GM13976 (cell line): ENCODE measurements around the gene ASB15.
"Not testable (repeated sequence)": the region's sequence is repeated elsewhere in the genome, so short reads cannot be mapped to it uniquely, and the experiment has no call there.

ENCODE experiments used
- DNase-seq: peaks from one replicate; pipeline ENCODE4 v3.0.0; 2012; ENCODE audit warnings: low spot score
- in situ Hi-C: fragments of 300-500 bp; cut with MboI; formaldehyde crosslinking; loops from one replicate; pipeline ENCODE4 v1.12.0; 2022; ENCODE audit warnings: low sequenced_read_pairs, mixed read lengths, inconsistent platforms; ENCODE audit not compliant: unreplicated experiment
- TF ChIP-seq, protein P1 (sequence below): IDR thresholded peaks from 2 replicates; pipeline ENCODE4 v1.5.1; 2012; ENCODE audit warnings: borderline replicate concordance, mild to moderate bottlenecking; ENCODE audit not compliant: insufficient read depth; ENCODE audit errors: extremely low read depth, missing control alignments, control extremely low read depth

Gene ASB15

DNA sequence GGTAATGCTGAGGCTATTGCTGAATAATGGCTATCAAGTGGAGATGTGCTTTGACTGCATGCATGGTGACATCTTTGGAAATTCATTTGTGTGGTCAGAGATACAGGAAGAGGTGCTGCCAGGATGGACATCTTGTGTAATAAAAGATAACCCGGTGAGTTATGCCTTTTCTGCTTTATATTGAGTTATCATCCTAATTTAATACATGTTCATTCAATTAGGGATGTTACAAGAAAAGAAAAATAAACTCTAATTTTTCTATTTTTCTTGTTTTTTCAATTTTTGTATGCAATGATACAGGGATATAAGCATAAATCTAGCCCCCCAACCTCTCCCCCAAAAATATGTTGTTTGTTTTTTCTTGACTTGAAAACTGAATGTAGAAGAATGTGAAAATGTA is 27.7 kb downstream of the ASB15 start:
- TF ChIP-seq, protein P1, sequence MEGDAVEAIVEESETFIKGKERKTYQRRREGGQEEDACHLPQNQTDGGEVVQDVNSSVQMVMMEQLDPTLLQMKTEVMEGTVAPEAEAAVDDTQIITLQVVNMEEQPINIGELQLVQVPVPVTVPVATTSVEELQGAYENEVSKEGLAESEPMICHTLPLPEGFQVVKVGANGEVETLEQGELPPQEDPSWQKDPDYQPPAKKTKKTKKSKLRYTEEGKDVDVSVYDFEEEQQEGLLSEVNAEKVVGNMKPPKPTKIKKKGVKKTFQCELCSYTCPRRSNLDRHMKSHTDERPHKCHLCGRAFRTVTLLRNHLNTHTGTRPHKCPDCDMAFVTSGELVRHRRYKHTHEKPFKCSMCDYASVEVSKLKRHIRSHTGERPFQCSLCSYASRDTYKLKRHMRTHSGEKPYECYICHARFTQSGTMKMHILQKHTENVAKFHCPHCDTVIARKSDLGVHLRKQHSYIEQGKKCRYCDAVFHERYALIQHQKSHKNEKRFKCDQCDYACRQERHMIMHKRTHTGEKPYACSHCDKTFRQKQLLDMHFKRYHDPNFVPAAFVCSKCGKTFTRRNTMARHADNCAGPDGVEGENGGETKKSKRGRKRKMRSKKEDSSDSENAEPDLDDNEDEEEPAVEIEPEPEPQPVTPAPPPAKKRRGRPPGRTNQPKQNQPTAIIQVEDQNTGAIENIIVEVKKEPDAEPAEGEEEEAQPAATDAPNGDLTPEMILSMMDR: no peak
- no peak for DNase-seq
- in situ Hi-C loops: no loop called here

DNA sequence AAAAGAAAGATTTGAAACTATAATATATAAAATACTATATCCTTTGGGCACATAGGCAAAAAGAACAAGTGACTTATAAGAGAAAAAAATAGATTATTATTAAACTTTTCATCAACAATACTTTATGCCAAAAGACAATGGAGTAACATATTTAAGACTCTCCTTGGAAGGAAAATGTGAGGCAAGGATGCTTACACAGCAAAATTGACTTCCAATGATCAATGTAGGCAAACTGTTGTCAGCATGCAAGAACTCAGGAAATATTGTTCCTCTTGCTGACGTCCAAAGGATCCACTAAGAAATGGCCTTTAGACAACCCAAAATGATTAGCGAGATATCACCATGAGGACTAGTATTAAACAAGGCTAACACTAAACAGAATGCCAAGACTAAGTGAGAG is 31.2 kb downstream of the ASB15 start:
- in situ Hi-C loops: no loop called here
- TF ChIP-seq, protein P1: no peak
- DNase-seq: no peak

DNA sequence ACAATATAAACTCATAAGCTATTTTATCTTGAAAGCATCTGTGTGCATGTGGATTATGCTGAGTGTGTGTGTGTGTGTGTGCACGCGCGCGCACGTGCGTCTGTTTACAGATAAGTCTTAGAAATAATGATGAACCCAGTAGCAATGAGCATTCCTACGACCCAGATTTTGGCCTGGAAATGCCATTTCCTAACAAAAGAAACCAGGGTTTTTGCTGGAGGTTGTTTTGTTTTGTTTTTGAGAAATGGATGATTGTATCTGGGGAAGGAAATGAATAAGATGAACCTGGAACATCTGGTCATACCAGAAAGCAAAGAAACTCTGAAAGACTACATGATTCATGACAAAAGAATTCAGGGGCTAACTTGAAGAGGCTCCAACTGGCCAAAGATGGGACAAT is 31.9 kb downstream of the ASB15 start:
- in situ Hi-C loops: no loop called here
- TF ChIP-seq, protein P1: no peak
- no peak for DNase-seq

DNA sequence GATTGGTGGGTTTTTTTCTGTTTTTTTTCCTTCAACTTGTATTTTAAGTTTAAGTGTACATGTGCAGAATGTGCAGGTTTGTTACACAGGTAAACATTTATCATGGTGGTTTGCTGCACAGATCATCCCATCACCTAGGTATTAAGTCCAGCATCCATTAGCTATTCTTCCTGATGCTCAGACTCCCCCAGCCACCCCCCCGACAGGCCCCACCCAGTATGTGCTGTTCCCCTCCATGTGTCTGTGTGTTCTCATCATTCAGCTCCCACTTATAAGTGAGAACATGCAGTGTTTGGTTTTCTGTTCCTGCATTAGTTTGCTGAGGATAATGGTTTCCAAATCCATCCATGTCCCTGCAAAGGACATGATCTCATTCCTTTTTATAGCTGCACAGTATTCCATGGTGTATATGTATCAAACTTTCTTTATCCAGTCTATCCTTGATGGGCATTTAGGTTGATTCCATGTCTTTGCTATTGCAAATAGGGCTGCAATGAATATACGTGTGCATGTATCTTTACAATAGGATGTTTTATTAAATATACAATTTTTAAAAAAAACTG is 32.5 kb downstream of the ASB15 start:
- DNase-seq, in situ Hi-C loops: not testable (repeated sequence)

DNA sequence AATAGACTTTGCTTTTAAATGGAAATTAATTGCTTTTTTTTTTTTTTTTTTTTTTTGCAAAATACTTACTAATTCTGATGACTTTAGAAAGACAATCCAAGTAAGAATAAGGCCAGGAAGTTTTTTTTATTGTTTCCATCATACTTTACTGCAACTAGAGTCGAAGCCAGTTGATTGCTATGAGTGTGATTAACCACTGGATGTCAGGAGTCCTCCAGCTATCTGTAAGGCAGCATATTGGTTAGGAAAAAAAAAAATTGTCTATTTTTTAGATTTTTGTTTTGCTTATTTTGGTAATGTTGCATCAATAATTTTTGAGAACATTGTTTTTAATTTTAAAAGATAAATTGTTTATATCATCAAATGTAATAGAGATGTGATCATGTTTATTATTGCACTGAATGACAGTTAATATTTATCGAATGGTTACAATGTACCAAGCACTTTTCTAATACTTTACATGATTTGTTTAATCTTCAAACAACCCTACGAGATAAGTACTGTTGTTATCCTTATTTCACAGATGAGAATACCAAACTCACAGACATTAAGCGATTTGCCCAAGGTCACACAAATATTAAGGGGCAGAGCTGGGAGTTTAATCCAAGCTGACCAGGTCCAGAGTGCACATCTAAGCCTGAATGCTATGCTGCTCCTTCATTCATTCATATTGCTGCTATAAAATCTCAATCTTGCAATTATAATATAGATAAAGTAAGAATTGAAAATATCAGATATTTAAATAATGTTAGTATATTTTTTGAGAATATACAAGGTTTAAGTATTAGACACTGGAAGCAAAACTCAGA is 34.1 kb downstream of the ASB15 start:
- TF ChIP-seq, protein P1: peak; percentile 31
- in situ Hi-C loops: no loop called here
- peak; percentile 22 for DNase-seq

DNA sequence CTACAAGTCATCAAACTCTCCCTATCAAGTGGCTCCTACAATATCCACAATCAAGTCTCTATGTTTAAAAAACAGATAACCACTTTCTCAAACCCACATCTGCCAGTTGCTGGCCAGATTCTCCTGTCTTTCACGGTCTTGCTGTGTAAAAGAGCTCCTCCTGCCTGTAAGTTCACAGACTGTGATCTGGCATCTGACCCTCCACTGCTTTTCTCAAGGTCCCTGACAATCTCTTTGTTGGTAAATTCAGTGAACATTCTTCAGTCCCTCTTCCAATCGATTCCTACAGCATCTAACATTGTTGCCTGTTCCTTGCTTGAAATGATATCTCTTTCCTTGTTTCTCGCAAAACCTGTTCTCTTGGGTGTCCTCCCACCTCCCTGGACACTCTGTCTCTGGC is 35.6 kb downstream of the ASB15 start:
- TF ChIP-seq, protein P1: no peak
- in situ Hi-C loops: no loop called here
- DNase-seq: no peak

DNA sequence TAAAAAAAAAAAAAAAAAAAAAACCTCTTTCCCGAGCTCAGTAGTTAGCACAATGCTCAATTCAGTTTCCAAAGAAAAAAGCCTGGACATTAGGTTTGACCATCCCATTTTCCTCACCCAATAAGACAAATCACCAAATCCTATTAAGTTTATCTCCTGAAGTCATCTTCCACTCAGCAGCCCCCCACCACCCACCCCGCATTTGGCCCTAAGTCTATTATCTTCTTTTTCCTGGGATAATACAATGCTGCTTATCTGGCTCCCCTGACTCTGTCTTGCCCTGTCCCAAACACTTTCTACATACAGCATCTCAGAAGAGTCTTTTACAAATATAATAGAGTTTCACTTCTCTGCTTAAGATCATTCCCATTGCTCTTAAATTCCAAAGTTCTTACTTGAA is 36.3 kb downstream of the ASB15 start:
- in situ Hi-C loops: no loop called here
- DNase-seq: no peak
- TF ChIP-seq, protein P1: no peak
